GM12891 (cell line): ENCODE measurements around the gene ALKBH5.

Experiments used
- DNase-seq: peaks from one replicate; pipeline ENCODE4 v3.0.0; 2011; ENCODE audit warnings: low spot score; ENCODE audit not compliant: insufficient read length
- FAIRE-seq: peaks from 2 replicates; lab custom pipeline; 2011; peaks lifted over from hg19 to GRCh38; lab: Jason Lieb, UNC
- PAX5 ChIP-seq: IDR thresholded peaks from 2 replicates; pipeline ENCODE4 v1.6.1; 2011; ENCODE audit warnings: low read length, moderate library complexity, mild to moderate bottlenecking; ENCODE audit not compliant: insufficient read depth, severe bottlenecking
- POLR2A ChIP-seq: IDR thresholded peaks from 2 replicates; pipeline ENCODE4 v1.6.1; 2011; ENCODE audit warnings: low read depth, low read length, control low read depth
- POLR2AphosphoS5 ChIP-seq: IDR thresholded peaks from 2 replicates; pipeline ENCODE4 v1.6.1; 2011; ENCODE audit warnings: low read depth, low read length, control low read depth
- POU2F2 ChIP-seq: IDR thresholded peaks from 2 replicates; pipeline ENCODE4 v1.6.1; 2011; ENCODE audit warnings: low read depth, mild to moderate bottlenecking, control low read depth, low read length, moderate library complexity
- SPI1 ChIP-seq: IDR thresholded peaks from 2 replicates; pipeline ENCODE4 v1.6.1; 2011; ENCODE audit warnings: low read depth, low read length, control low read depth
- TAF1 ChIP-seq: IDR thresholded peaks from 2 replicates; pipeline ENCODE4 v1.6.1; 2011; ENCODE audit warnings: low read depth, low read length, control low read depth

ALKBH5 gene

GRCh38 chr17:18143044-18143936 is 40.3 kb upstream of the ALKBH5 start:
- no peak for DNase-seq
- no peak for TF ChIP-seq POLR2AphosphoS5
- TF ChIP-seq PAX5: no peak
- TF ChIP-seq POLR2A: no peak
- no peak for TF ChIP-seq SPI1
- TF ChIP-seq POU2F2: no peak
- no peak for TF ChIP-seq TAF1
- FAIRE-seq: no peak

GRCh38 chr17:18144261-18144660 is 39.4 kb upstream of the ALKBH5 start:
- DNase-seq (no peak), FAIRE-seq (no peak)
- TF ChIP-seq PAX5 (no peak), POLR2AphosphoS5 (no peak), TAF1 (no peak), POLR2A (no peak), SPI1 (no peak), POU2F2 (no peak)

GRCh38 chr17:18144855-18145254 is 38.8 kb upstream of the ALKBH5 start:
- FAIRE-seq (no peak), DNase-seq (no peak)
- TF ChIP-seq POU2F2 (no peak), POLR2AphosphoS5 (no peak), POLR2A (no peak), SPI1 (no peak), PAX5 (no peak), TAF1 (no peak)

- no peak for TF ChIP-seq POLR2A
- TF ChIP-seq SPI1: no peak
- TF ChIP-seq PAX5: no peak
- no peak for TF ChIP-seq TAF1
- TF ChIP-seq POU2F2: no peak
- no peak for TF ChIP-seq POLR2AphosphoS5
- DNase-seq (no peak), FAIRE-seq (no peak)
Observed at GRCh38 chr17:18145811-18146210, 37.8 kb upstream of the ALKBH5 start.

- FAIRE-seq (no peak), DNase-seq (no peak)
- TF ChIP-seq SPI1 (no peak), PAX5 (no peak)
Observed at GRCh38 chr17:18146259-18146658, 37.4 kb upstream of the ALKBH5 start.

- DNase-seq (no peak), FAIRE-seq (no peak)
- TF ChIP-seq POLR2A (no peak), PAX5 (no peak), POU2F2 (no peak), POLR2AphosphoS5 (no peak), TAF1 (no peak), SPI1 (no peak)
Observed at GRCh38 chr17:18146980-18147379, 36.6 kb upstream of the ALKBH5 start.

- no peak for FAIRE-seq
- no peak for TF ChIP-seq TAF1
- TF ChIP-seq PAX5: no peak
- TF ChIP-seq SPI1: no peak
- TF ChIP-seq POLR2AphosphoS5: no peak
- TF ChIP-seq POLR2A: no peak
- TF ChIP-seq POU2F2: no peak
- no peak for DNase-seq
Observed at GRCh38 chr17:18148586-18148985, 35.0 kb upstream of the ALKBH5 start.

- TF ChIP-seq POLR2AphosphoS5: no peak
- TF ChIP-seq POU2F2: no peak
- TF ChIP-seq POLR2A: no peak
- TF ChIP-seq SPI1: no peak
- TF ChIP-seq TAF1: no peak
- TF ChIP-seq PAX5: no peak
- no peak for DNase-seq
- FAIRE-seq: no peak
Observed at GRCh38 chr17:18151290-18151689, 32.3 kb upstream of the ALKBH5 start.

GRCh38 chr17:18155179-18155578 is 28.4 kb upstream of the ALKBH5 start:
- TF ChIP-seq SPI1: no peak
- no peak for TF ChIP-seq POLR2A
- no peak for TF ChIP-seq POLR2AphosphoS5
- TF ChIP-seq TAF1: no peak
- no peak for TF ChIP-seq PAX5
- no peak for TF ChIP-seq POU2F2
- DNase-seq (no peak), FAIRE-seq (no peak)

- DNase-seq: no peak
- no peak for FAIRE-seq
- TF ChIP-seq POLR2AphosphoS5: no peak
- no peak for TF ChIP-seq PAX5
- no peak for TF ChIP-seq SPI1
- no peak for TF ChIP-seq POU2F2
- TF ChIP-seq POLR2A: no peak
- no peak for TF ChIP-seq TAF1
Observed at GRCh38 chr17:18156171-18156975, 27.3 kb upstream of the ALKBH5 start.
